Activated CD4-positive, alpha-beta T cell treated with anti-CD3 and anti-CD28 coated beads, Interleukin-2, amount 10 ng/mL, durations not matched to agents 7 days and 5 days (primary cell): ENCODE measurements around the gene TBC1D12. TPM values are rescaled to one million over a fixed set of nuclear protein-coding genes. Genes with fewer than 3 reads are reported as not detected.

Source experiments
- CTCF ChIA-PET: fragments of 350-600 bp; sonication (Branson Sonifier 250); formaldehyde crosslinking; loops from one replicate; lab custom pipeline; 2021; ENCODE audit warnings: antibody characterized with exemption; lab: Charles Lee
- POLR2A ChIA-PET: fragments of 350-600 bp; sonication (Branson Sonifier 250); formaldehyde crosslinking; loops from one replicate; lab custom pipeline; 2021; ENCODE audit warnings: antibody characterized with exemption; lab: Charles Lee
- DNase-seq: peaks from one replicate; pipeline ENCODE4 v3.0.0-alpha.2; 2020
- H3K27ac Mint-ChIP-seq: one replicate; pipeline ENCODE4 v1.8.0; 2021; ENCODE audit warnings: mild to moderate bottlenecking, moderate library complexity, mixed read lengths
- H3K27me3 Mint-ChIP-seq: one replicate; pipeline ENCODE4 v1.8.0; 2021; ENCODE audit warnings: mixed read lengths
- H3K36me3 Mint-ChIP-seq: one replicate; pipeline ENCODE4 v1.8.0; 2021; ENCODE audit warnings: low read depth, mixed read lengths
- H3K4me1 Mint-ChIP-seq: one replicate; pipeline ENCODE4 v1.8.0; 2021; ENCODE audit warnings: mixed read lengths
- H3K4me3 Mint-ChIP-seq: one replicate; pipeline ENCODE4 v1.8.0; 2021; ENCODE audit warnings: mild to moderate bottlenecking, moderate library complexity, mixed read lengths
- H3K9me3 Mint-ChIP-seq: one replicate; pipeline ENCODE4 v1.8.0; 2021; ENCODE audit warnings: mixed read lengths
- total RNA-seq, 2 experiments: library from RNA; stranded (reverse); gene quantifications; one replicate each; pipeline ENCODE4 v1.2.3, GENCODE V29; 2021

TBC1D12 gene
- total RNA-seq, 2 experiments from 2014 or later, result 0.07 to 0.15 TPM

DNA sequence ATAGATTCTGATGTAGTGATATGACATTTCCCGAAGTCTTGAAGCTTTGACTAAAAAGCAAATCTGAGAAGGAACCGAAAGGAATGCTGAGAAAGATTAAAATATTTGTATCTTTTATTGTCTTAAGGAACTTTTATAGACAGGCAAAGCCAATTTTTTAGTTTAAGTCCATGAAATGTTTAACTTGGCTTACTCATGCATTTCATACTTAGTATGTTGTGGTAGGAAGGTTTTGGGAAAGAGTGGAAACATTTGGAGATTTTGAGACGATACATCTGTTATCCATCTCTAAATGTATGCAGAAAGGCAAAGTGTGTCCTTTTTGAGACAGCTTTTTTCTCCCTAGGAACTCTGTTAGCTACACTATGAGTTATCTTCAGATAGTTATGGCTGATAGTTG is 10.1 kb downstream of the TBC1D12 start:
- Mint-ChIP-seq H3K9me3 (no peaks in the 10 kb centered on the region), H3K27me3 (peaks cover 44% of the 10 kb centered on the region), H3K27ac (no peak overlapping the region), H3K4me1 (no peaks in the 10 kb centered on the region), H3K36me3 (no peaks in the 10 kb centered on the region), H3K4me3 (no peak overlapping the region)
- POLR2A ChIA-PET, result no interaction called here
- CTCF ChIA-PET, result no interaction called here
- DNase-seq, result no peak

DNA sequence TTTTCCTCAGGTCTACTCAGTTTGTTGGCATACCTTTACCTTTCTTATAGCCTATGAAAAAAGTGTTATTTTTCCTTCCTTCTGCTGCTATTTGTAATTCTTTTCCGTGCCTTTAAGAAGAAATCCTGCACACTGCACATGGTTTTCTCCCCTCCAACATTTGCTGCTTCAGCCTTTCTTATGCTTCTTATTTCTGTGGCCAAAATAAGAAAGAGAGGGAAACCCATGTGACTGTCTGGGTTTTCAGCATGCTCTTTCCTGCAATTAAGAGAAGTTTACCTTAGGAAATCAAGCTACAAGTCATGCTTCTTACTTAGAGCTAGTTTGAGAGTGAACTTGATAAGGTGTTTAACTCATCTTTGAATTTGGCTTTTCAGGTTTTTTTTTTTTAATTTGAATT is 11.0 kb downstream of the TBC1D12 start:
- Mint-ChIP-seq H3K27ac (no peak overlapping the region), H3K4me3 (no peak overlapping the region), H3K4me1 (no peaks in the 10 kb centered on the region), H3K27me3 (peaks cover 38% of the 10 kb centered on the region), H3K36me3 (no peaks in the 10 kb centered on the region), H3K9me3 (no peaks in the 10 kb centered on the region)
- DNase-seq, result no peak
- CTCF ChIA-PET, result interaction anchor here (0.6 kb wide), 1 partner anchor 30 kb away, joined by 4 read pairs; no protein-coding TSS in a partner anchor
- POLR2A ChIA-PET, result no interaction called here

DNA sequence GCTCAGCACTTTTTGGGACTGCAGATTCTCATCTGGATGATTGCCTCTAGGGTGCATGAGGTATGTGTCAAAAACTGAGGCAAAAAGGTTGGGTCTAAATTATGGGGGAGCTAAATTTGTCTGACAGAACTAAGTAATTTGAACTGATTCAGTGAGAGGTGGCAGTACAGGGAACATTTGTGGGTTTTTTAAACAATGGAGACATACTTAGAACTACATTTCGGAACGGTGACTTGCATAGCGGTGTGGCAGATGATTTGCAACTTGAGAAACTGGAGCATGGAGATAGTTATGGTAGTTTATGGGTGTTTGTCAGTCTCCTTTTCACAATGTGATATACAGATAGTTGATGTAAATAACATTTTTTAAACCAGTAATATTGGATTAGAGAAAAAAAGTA is 14.6 kb downstream of the TBC1D12 start:
- Mint-ChIP-seq H3K27me3 (peaks cover 26% of the 10 kb centered on the region), H3K27ac (no peak overlapping the region), H3K9me3 (no peaks in the 10 kb centered on the region), H3K4me1 (no peaks in the 10 kb centered on the region), H3K36me3 (no peaks in the 10 kb centered on the region), H3K4me3 (no peak overlapping the region)
- ChIA-PET CTCF (no interaction called here), POLR2A (no interaction called here)
- no peak for DNase-seq

DNA sequence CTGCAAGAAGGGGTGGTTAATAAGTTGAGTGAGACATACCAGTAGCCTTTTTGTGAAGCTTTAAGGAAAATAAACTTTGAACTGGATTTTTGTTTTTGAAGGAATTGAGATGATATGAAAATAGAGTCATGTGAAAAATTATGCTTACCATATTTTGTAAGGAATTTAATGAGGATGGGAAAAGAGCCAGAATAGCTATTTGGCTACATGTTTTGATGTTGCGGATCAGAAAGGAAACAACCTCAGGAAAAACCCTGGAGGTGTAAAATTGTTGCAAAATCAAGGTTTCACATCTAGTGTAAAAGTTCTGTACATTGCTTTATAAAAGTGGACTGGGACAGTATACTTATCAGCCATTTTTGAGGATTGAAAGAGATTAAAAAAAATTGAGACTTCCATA is 15.0 kb downstream of the TBC1D12 start:
- no peak for DNase-seq
- H3K9me3 Mint-ChIP-seq, result no peaks in the 10 kb centered on the region
- H3K27me3 Mint-ChIP-seq, result peaks cover 23% of the 10 kb centered on the region
- H3K36me3 Mint-ChIP-seq, result no peaks in the 10 kb centered on the region
- no peak overlapping the region for H3K4me3 Mint-ChIP-seq
- POLR2A ChIA-PET, result no interaction called here
- no peak overlapping the region for H3K27ac Mint-ChIP-seq
- CTCF ChIA-PET, result interaction anchor here (0.7 kb wide), 1 partner anchor 111 kb away, joined by 3 read pairs; no protein-coding TSS in a partner anchor
- no peaks in the 10 kb centered on the region for H3K4me1 Mint-ChIP-seq

DNA sequence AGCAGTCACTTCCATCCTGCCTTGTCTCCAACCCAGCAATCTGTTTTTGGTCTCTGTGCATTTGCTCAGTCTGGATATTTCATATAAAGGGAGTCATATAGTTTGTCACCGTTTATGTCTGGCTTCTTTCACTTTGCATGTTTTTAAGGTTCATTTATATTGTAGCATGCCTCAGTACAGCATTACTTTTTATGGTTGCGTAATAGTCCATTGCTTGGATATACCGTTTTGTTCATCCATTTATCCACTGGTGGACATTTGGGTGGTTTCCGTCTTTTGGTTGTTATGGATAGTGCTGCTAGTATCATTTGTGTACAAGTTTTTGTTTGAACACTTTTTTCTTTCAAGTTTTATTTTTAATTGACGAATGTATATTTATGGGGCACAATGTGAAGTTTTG is 18.2 kb downstream of the TBC1D12 start:
- Mint-ChIP-seq H3K36me3 (no peaks in the 10 kb centered on the region), H3K27ac (no peak overlapping the region), H3K27me3 (peaks cover 21% of the 10 kb centered on the region), H3K4me3 (no peak overlapping the region), H3K4me1 (no peaks in the 10 kb centered on the region), H3K9me3 (peaks cover 3% of the 10 kb centered on the region)
- POLR2A ChIA-PET, result no interaction called here
- DNase-seq, result no peak
- CTCF ChIA-PET, result no interaction called here

DNA sequence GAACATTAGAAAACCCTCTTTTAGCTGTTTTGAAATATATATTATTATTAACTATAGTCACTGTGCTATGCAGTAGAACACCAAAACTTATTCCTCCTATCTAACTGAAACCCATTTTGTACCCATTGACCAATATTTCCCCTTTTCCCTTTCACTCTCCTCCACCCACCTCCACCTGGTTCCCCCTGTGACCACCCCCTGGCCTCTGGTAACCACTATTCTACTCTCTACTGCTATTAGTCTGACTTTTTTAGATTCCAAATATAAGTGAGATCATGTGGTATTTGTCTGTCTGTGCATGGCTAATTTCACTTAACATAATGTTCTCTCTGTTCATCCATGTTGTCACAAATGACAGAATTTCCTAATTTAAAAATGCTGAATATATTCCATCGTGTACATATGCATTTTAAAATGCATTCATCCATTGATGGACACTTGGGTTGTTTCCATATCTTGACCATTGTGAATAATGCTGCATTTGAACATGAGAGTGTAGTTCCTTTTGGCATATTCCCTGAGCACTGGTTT is 18.7 kb downstream of the TBC1D12 start:
- CTCF ChIA-PET, result no interaction called here
- POLR2A ChIA-PET, result no interaction called here
- Mint-ChIP-seq H3K27me3 (peaks cover 19% of the 10 kb centered on the region), H3K36me3 (no peaks in the 10 kb centered on the region), H3K27ac (no peak overlapping the region), H3K4me1 (no peaks in the 10 kb centered on the region), H3K9me3 (peaks cover 3% of the 10 kb centered on the region), H3K4me3 (no peak overlapping the region)
- DNase-seq, result no peak

DNA sequence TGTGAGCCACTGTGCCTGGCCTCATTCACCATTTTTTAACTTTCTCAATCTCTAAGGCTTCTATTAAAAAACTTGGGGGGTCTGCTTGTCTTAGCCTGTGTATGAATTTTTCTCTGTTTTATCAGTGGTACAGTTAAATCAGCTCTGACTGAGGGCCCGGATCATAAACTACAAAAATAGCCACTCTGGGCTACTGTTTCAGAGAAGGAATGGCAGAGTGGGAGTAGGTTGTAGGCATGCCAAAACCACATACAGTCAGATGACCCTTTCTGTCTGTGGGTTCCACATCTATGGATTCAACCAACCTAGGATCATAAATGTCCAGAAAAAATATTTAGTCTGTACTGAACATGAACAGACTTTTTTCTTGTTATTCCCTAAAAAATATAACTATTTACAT is 21.3 kb downstream of the TBC1D12 start:
- H3K4me1 Mint-ChIP-seq, result no peaks in the 10 kb centered on the region
- CTCF ChIA-PET, result no interaction called here
- peaks cover 3% of the 10 kb centered on the region for H3K9me3 Mint-ChIP-seq
- no peaks in the 10 kb centered on the region for H3K36me3 Mint-ChIP-seq
- H3K27me3 Mint-ChIP-seq, result peaks cover 15% of the 10 kb centered on the region
- no peak overlapping the region for H3K4me3 Mint-ChIP-seq
- DNase-seq, result no peak
- POLR2A ChIA-PET, result no interaction called here
- no peak overlapping the region for H3K27ac Mint-ChIP-seq

DNA sequence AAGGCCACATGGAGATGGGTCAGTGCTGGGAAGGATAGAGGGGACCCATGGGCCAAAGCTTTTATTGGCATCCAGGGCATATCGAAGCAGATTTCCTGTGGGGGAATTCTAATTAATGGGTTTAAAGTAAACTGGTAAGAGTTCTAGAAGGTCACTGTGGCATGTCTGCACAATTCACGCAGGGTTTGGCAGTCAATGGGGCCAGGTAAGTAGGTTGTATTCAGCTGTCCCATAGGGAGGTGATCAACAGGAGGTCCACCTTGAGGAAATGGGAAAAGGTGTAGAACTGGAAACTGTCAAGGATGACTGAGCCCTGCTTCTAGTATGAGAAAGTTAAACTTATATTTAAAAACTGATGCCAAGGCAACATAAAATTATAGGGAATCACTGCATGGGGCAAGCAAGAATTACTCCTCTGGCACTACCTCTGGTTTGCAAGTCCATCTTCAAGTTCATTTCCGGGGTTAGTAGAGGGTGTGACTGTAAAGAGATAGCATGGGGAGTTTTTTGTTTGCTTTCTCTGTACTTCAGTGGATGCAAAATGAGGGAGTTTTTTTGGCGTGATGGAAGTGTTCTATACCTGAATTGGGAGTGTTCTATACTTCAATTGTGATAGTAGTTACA is 22.5 kb downstream of the TBC1D12 start:
- Mint-ChIP-seq H3K9me3 (peaks cover 3% of the 10 kb centered on the region), H3K4me1 (no peaks in the 10 kb centered on the region), H3K27ac (no peak overlapping the region), H3K36me3 (no peaks in the 10 kb centered on the region), H3K4me3 (no peak overlapping the region), H3K27me3 (peaks cover 18% of the 10 kb centered on the region)
- DNase-seq, result no peak
- POLR2A ChIA-PET, result no interaction called here
- CTCF ChIA-PET, result interaction anchor here (0.6 kb wide), 1 partner anchor 42 kb away, joined by 4 read pairs; no protein-coding TSS in a partner anchor

DNA sequence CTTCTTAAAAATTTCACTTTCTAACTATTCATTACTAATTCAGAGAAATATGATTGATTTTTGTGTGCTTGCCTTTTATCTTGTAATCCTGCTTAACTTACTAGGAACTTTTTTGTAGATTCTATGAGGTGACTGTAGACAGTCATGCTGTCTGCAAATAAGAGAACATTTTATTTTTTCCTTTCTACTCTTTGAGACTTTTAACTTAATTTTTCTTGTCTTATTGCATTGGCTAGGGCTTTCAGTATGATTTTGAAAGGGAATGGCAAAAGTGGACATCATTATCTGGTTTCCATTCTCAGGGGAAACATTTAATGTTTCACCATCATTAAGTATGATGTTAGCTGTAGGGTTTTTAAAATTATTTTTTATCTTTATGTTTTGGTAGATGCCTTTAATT is 23.6 kb downstream of the TBC1D12 start:
- no peaks in the 10 kb centered on the region for H3K36me3 Mint-ChIP-seq
- H3K4me3 Mint-ChIP-seq, result no peak overlapping the region

DNA sequence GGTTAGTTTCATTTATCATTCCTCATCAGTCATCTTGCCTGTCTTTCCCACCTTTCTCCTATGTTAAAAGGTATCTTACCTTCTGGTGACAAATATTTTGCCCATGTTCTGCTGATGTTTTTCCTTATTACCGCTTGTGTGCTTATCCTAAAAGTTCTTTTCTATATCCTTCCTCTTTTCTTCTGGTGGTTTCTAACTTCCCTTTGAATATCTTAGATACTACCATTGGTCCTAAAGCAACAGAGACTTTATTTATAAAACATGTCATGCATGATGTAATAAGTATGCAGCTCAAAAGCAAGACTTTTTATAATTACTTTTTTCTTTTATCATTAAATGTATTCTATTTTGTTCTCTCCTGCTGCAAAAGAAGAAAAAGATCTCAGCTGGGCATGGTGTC is 24.8 kb downstream of the TBC1D12 start:
- Mint-ChIP-seq H3K36me3 (no peaks in the 10 kb centered on the region), H3K4me3 (no peak overlapping the region), H3K27me3 (peaks cover 20% of the 10 kb centered on the region), H3K4me1 (no peaks in the 10 kb centered on the region), H3K27ac (no peak overlapping the region), H3K9me3 (peaks cover 3% of the 10 kb centered on the region)
- CTCF ChIA-PET, result no interaction called here
- POLR2A ChIA-PET, result no interaction called here
- no peak for DNase-seq

More for the DNA sequence above, 23.6 kb downstream of the TBC1D12 start:
- H3K9me3 Mint-ChIP-seq, result peaks cover 3% of the 10 kb centered on the region
- H3K27me3 Mint-ChIP-seq, result peaks cover 20% of the 10 kb centered on the region
- H3K27ac Mint-ChIP-seq, result no peak overlapping the region
- ChIA-PET CTCF (no interaction called here), POLR2A (no interaction called here)
- DNase-seq, result no peak
- no peaks in the 10 kb centered on the region for H3K4me1 Mint-ChIP-seq

DNA sequence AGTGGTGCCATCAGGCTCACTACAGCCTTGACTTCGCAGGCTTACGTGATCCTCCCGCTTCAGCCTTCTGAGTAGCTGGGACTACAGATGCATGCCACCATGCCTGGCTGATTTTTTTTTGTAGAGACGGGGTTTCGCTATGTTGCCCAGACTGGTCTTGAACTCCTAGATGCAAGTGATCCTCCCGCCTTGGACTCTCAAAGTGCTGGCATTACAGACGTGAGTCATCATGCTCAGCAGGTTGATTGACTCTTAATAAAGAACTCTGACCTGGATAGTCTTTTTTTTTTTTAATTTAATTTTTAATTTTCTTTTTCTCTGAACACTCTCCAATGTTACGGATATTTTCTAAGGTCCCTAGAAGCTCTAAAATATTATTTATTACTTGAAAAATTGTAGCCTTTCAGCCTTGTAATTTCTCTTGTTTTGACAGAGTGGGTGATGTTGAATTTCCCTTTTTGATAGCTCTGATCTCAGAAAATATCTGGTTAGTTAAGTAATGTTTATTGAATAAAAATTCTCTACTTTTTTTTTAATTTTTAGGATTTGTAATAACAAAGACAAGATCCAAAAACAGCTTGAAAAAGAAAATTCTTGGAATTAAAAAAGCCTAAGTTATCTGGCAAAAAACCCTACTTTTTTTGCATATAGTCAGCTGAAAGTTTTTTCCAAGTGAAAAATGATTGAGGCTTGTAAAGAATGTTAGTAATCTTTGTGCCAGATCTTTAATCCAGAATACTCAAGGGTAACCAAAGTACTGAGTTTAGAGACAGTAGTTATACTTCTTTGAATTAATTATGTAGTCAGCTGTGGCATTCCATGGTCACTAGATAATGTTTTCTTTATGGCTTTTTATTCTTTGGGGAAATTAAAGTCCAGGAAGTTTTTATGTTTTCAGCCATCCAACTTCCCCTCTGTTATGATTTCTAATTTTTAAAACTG is 26.7 kb downstream of the TBC1D12 start:
- CTCF ChIA-PET, result no interaction called here
- no peak for DNase-seq
- no peak overlapping the region for H3K27ac Mint-ChIP-seq

DNA sequence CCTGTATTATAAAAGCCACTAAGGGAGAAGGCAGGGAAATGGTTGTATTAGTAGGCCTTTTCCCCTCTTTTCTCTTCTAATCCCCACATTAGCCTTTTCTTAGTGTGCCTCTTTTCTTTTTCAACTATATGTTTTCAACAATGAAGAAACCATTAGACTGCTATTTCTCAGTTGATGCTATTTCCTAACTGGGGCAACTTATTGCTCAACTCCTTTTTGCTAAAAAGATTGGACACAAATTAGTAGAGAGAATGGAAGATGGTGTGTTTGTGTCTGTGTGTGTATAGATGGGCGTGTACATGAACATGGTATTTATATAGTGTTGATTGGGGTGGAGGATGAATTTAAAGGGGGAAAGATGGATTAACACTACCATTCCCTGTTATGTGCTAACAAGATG is 28.4 kb downstream of the TBC1D12 start:
- Mint-ChIP-seq H3K27me3 (peaks cover 15% of the 10 kb centered on the region), H3K9me3 (no peaks in the 10 kb centered on the region), H3K36me3 (no peaks in the 10 kb centered on the region), H3K4me3 (no peak overlapping the region), H3K4me1 (no peaks in the 10 kb centered on the region), H3K27ac (no peak overlapping the region)
- ChIA-PET POLR2A (no interaction called here), CTCF (no interaction called here)
- DNase-seq, result no peak

More for the DNA sequence above, 26.7 kb downstream of the TBC1D12 start:
- no peak overlapping the region for H3K4me3 Mint-ChIP-seq
- POLR2A ChIA-PET, result no interaction called here
- H3K27me3 Mint-ChIP-seq, result peaks cover 20% of the 10 kb centered on the region
- no peaks in the 10 kb centered on the region for H3K36me3 Mint-ChIP-seq
- no peaks in the 10 kb centered on the region for H3K4me1 Mint-ChIP-seq
- peaks cover 3% of the 10 kb centered on the region for H3K9me3 Mint-ChIP-seq

DNA sequence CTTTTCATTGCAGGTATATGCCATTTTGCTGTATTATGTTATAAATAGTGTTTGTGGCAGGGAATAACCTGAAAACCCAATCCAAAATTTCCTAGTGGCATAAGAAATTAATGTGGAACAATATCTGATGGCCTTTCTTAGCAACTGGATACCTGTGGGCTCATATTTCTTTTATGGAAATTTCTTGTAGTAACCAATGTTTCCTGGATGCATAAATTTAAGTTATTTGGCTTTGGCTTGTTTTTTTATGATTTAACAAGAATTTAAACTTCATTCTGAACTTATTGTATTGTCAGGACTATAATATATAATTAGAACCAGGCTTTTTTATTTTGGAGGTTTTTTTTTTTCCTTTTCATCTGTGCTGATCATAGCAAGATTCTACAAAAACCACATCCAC is 30.1 kb downstream of the TBC1D12 start:
- no peak overlapping the region for H3K27ac Mint-ChIP-seq
- H3K4me1 Mint-ChIP-seq, result no peaks in the 10 kb centered on the region
- ChIA-PET POLR2A (no interaction called here), CTCF (no interaction called here)
- no peak for DNase-seq
- H3K27me3 Mint-ChIP-seq, result peaks cover 14% of the 10 kb centered on the region
- H3K36me3 Mint-ChIP-seq, result no peaks in the 10 kb centered on the region
- H3K4me3 Mint-ChIP-seq, result no peak overlapping the region
- H3K9me3 Mint-ChIP-seq, result no peaks in the 10 kb centered on the region
